Ascending aorta (tissue), 2 donors: ENCODE data around the gene PLEKHD1. TPM values are rescaled to one million over a fixed set of nuclear protein-coding genes. Genes with fewer than 3 reads are reported as not detected.
A peak's percentile ranks its signal among the peaks of the same experiment; 100 is the strongest.

Experiments
- DNase-seq, 2 donors: peaks; one replicate each; pipeline ENCODE4 v3.0.0-alpha.2; 2019; ENCODE audit warnings: low spot score in 2 of 2
- H3K27ac ChIP-seq, 2 donors: fragments of 200-600 bp; sonication (generic); one replicate each; pipeline ENCODE4 v1.5.1; 2016 to 2017; ENCODE audit warnings: mild to moderate bottlenecking in 1 of 2
- H3K27me3 ChIP-seq: fragments of 200-600 bp; sonication (generic); one replicate; pipeline ENCODE4 v1.5.1; 2017
- H3K36me3 ChIP-seq, 2 donors: fragments of 200-600 bp; sonication (generic); one replicate each; pipeline ENCODE4 v1.5.1; 2016
- H3K4me1 ChIP-seq, 2 donors: fragments of 200-600 bp; sonication (generic); one replicate each; pipeline ENCODE4 v1.5.1; 2016 to 2017; ENCODE audit warnings: mild to moderate bottlenecking in 1 of 2
- H3K4me3 ChIP-seq, 2 donors: fragments of 200-600 bp; sonication (generic); one replicate each; pipeline ENCODE4 v1.5.1; 2016 to 2017; ENCODE audit warnings: mild to moderate bottlenecking in 1 of 2
- H3K9me3 ChIP-seq, 2 donors: fragments of 200-600 bp; sonication (generic); one replicate each; pipeline ENCODE4 v1.5.1; 2016
- CTCF ChIP-seq, 3 experiments: fragments of 200-600 bp in 2 of 3; fragments of 450-650 bp in 1 of 3; sonication (generic) in 2 of 3; IDR thresholded peaks; one replicate each; pipeline ENCODE4 v1.5.1; 2016 to 2019; ENCODE audit warnings: antibody characterized with exemption in 3 of 3, mild to moderate bottlenecking in 1 of 3, moderate library complexity in 1 of 3
- intact Hi-C: fragments of 100-400 bp; cut with DNase I; formaldehyde crosslinking; loops from one replicate; pipeline ENCODE4 v1.15.1; 2023
- total RNA-seq: library from RNA; depleted of rRNA; stranded (reverse); fragments of >200 nt; gene quantifications from one replicate; pipeline ENCODE4 v1.1.0, GENCODE V29; 2016

PLEKHD1 gene
- total RNA-seq, 1 donor from 2014 or later, result not detected

GRCh38 chr14:69530095-69530494 lies 45.6 kb downstream of the PLEKHD1 start:
- intact Hi-C loops, result no loop called here
- H3K36me3 ChIP-seq, result no peaks in the 10 kb centered on the region
- H3K27me3 ChIP-seq, result no peaks in the 10 kb centered on the region
- no peak for TF ChIP-seq CTCF (IDR thresholded peaks at IDR 0.05)
- DNase-seq, result no peak
- H3K4me3 ChIP-seq, result no peak overlapping the region
- H3K4me1 ChIP-seq, result no peaks in the 10 kb centered on the region
- H3K9me3 ChIP-seq, result no peaks in the 10 kb centered on the region
- H3K27ac ChIP-seq, result no peak overlapping the region

- Histone ChIP-seq H3K4me1 (no peaks in the 10 kb centered on the region), H3K9me3 (no peaks in the 10 kb centered on the region), H3K27me3 (no peaks in the 10 kb centered on the region), H3K27ac (no peak overlapping the region), H3K36me3 (no peaks in the 10 kb centered on the region), H3K4me3 (no peak overlapping the region)
- no peak for DNase-seq
- TF ChIP-seq CTCF (IDR thresholded peaks at IDR 0.05), result no peak
- intact Hi-C loops, result no loop called here
These were observed 46.6 kb downstream of the PLEKHD1 start for GRCh38 chr14:69531135-69531534.

GRCh38 chr14:69532561-69533340 lies 48.2 kb downstream of the PLEKHD1 start:
- Histone ChIP-seq H3K9me3 (no peaks in the 10 kb centered on the region), H3K27me3 (no peaks in the 10 kb centered on the region), H3K4me3 (no peak overlapping the region), H3K4me1 (no peaks in the 10 kb centered on the region), H3K27ac (no peak overlapping the region), H3K36me3 (no peaks in the 10 kb centered on the region)
- intact Hi-C loops, result no loop called here
- TF ChIP-seq CTCF (IDR thresholded peaks at IDR 0.05), result no peak
- no peak for DNase-seq

DNA sequence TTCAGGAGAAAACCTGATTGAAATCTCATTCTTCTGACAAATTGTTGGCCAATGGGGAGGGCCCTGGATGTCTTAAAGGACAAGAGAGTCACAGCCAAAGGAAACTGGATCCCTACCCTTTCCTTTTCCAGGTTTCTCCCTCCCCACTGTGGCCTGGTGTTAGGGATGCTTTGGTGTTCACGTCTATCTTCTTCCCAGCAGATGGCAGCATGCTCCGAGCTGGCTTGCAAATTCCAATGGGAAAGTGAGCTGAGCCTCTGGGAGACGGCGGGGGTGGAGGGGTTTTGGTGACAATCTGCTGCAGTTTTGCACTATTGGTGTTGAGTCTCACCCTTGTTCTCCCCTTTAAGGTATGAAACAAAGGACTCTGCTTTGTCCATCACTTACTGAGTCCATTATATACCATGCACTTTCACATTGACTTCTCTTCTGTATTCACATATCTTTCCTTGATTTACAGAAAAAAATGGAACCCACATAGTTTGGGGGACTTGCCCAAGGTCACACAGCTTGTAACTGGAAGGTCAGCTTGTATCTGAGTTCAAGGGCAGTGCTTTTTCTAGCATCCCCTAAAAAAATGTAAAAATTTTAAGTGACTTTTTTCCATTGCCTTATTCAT lies 50.8 kb downstream of the PLEKHD1 start:
- peak in 2 of 3 experiments; percentile 31 to 51 for TF ChIP-seq CTCF (IDR thresholded peaks at IDR 0.05)
- intact Hi-C loops, result no loop called here
- no peaks in the 10 kb centered on the region for H3K36me3 ChIP-seq
- no peak overlapping the region for H3K4me3 ChIP-seq
- no peaks in the 10 kb centered on the region for H3K9me3 ChIP-seq
- H3K27ac ChIP-seq, result no peak overlapping the region
- no peaks in the 10 kb centered on the region for H3K4me1 ChIP-seq
- DNase-seq, result no peak
- H3K27me3 ChIP-seq, result no peaks in the 10 kb centered on the region

GRCh38 chr14:69536971-69537370 lies 52.4 kb downstream of the PLEKHD1 start:
- Histone ChIP-seq H3K4me1 (no peaks in the 10 kb centered on the region), H3K4me3 (no peak overlapping the region), H3K36me3 (no peaks in the 10 kb centered on the region), H3K9me3 (no peaks in the 10 kb centered on the region), H3K27ac (no peak overlapping the region), H3K27me3 (no peaks in the 10 kb centered on the region)
- intact Hi-C loops, result no loop called here
- no peak for DNase-seq
- no peak for TF ChIP-seq CTCF (IDR thresholded peaks at IDR 0.05)
